A549 (cell line): ENCODE data around the gene CYP26B1. TPM values are rescaled to one million over a fixed set of nuclear protein-coding genes. Genes with fewer than 3 reads are reported as not detected.

Source experiments
- ATAC-seq, 2 experiments: fragments of 200-7000 bp in 1 of 2; fragments of >200 bp in 1 of 2; cut with Nextera tagmentation in 1 of 2; cut with Tn5 transposase in 1 of 2; 3 replicates each; pipeline versions ENCODE4 v1.8.0 to v1.9.1; 2018 to 2020; ENCODE audit warnings: mild to moderate bottlenecking in 1 of 2, moderate library complexity in 1 of 2
- CTCF ChIA-PET: fragments of 300-600 bp; sonication (Branson Sonifier 250); formaldehyde crosslinking; extraction: SDS; loops from one replicate; lab custom pipeline; 2021; ENCODE audit warnings: antibody characterized with exemption, inconsistent platforms; lab: Yijun Ruan, JAX
- POLR2A ChIA-PET: fragments of 350-600 bp; formaldehyde crosslinking; extraction: SDS; loops from one replicate; lab custom pipeline; 2021; ENCODE audit warnings: antibody characterized with exemption, inconsistent platforms; lab: Yijun Ruan, JAX
- DNase-seq, 2 experiments: peaks; one replicate each; pipeline versions ENCODE4 v3.0.0 to v3.0.0-alpha.2; 2011 to 2016; ENCODE audit warnings: low read depth in 1 of 2, low spot score in 1 of 2
- FAIRE-seq: peaks from 2 replicates; lab custom pipeline; 2011; peaks lifted over from hg19 to GRCh38; lab: Jason Lieb, UNC
- H3K27ac ChIP-seq, 2 experiments: fragments of >200 bp; sonication (Bioruptor Twin); formaldehyde crosslinking; 3 replicates each; pipeline ENCODE4 v1.5.1; 2016 to 2017
- H3K4me1 ChIP-seq: fragments of >200 bp; sonication (Bioruptor Twin); formaldehyde crosslinking; 3 replicates; pipeline ENCODE4 v1.6.1; 2016
- H3K4me2 ChIP-seq: fragments of >200 bp; sonication (Bioruptor Twin); formaldehyde crosslinking; 3 replicates; pipeline ENCODE4 v1.6.1; 2016
- H3K4me3 ChIP-seq: fragments of >200 bp; sonication (Bioruptor Twin); formaldehyde crosslinking; 3 replicates; pipeline ENCODE4 v1.5.1; 2016
- H3K9me3 ChIP-seq: fragments of >200 bp; sonication (Bioruptor Twin); formaldehyde crosslinking; 3 replicates; pipeline ENCODE4 v1.6.1; 2016
- CBX2 ChIP-seq: fragments of 200-600 bp; sonication (generic); IDR thresholded peaks from 2 replicates; pipeline ENCODE4 v1.6.1; 2016; ENCODE audit warnings: low read depth, mild to moderate bottlenecking, borderline replicate concordance
- CHD2 ChIP-seq: fragments of 150-350 bp; IDR thresholded peaks from 2 replicates; pipeline ENCODE4 v1.6.1; 2014; ENCODE audit warnings: low read length; ENCODE audit not compliant: partially characterized antibody
- CHD4 ChIP-seq: fragments of 200-600 bp; sonication (generic); IDR thresholded peaks from 2 replicates; pipeline ENCODE4 v1.6.1; 2016; ENCODE audit warnings: antibody characterized with exemption, mild to moderate bottlenecking, borderline replicate concordance
- ESRRA ChIP-seq: fragments of 150-350 bp; IDR thresholded peaks from 2 replicates; pipeline ENCODE4 v1.6.1; 2014; ENCODE audit warnings: mild to moderate bottlenecking, low read length, borderline replicate concordance
- FOSB ChIP-seq: fragments of 250-450 bp; sonication (Bioruptor Pico); IDR thresholded peaks from 2 replicates; pipeline ENCODE4 v1.5.0; 2020; ENCODE audit warnings: mild to moderate bottlenecking, moderate library complexity
- FOSL2 ChIP-seq, 2 experiments: fragments of 450-650 bp in 1 of 2; fragments of >200 bp in 1 of 2; sonication (Bioruptor Twin) in 1 of 2; formaldehyde crosslinking; IDR thresholded peaks; 2 replicates each; pipeline versions ENCODE4 v1.5.0 to v1.6.1; 2016 to 2020; ENCODE audit warnings: mild to moderate bottlenecking in 1 of 2, moderate library complexity in 1 of 2
- FOXS1 ChIP-seq: fragments of 250-450 bp; sonication (Bioruptor Pico); IDR thresholded peaks from 2 replicates; pipeline ENCODE4 v1.5.0; 2020; ENCODE audit warnings: mild to moderate bottlenecking, moderate library complexity
- HES2 ChIP-seq: fragments of >200 bp; sonication (Bioruptor Twin); formaldehyde crosslinking; IDR thresholded peaks from 2 replicates; pipeline ENCODE4 v1.6.1; 2016
- HOXB13 ChIP-seq: fragments of 250-450 bp; sonication (Bioruptor Pico); IDR thresholded peaks from 2 replicates; pipeline ENCODE4 v1.5.0; 2020; ENCODE audit warnings: low read depth, mild to moderate bottlenecking, moderate library complexity
- HOXB5 ChIP-seq: fragments of 250-450 bp; sonication (Bioruptor Pico); IDR thresholded peaks from 2 replicates; pipeline ENCODE4 v1.5.0; 2020; ENCODE audit warnings: mild to moderate bottlenecking, moderate library complexity
- JUNB ChIP-seq: fragments of >200 bp; sonication (Bioruptor Twin); formaldehyde crosslinking; IDR thresholded peaks from 2 replicates; pipeline ENCODE4 v1.6.1; 2016
- KDM1A ChIP-seq: fragments of 200-600 bp; sonication (generic); IDR thresholded peaks from 2 replicates; pipeline ENCODE4 v1.6.1; 2016; ENCODE audit warnings: low read depth, mild to moderate bottlenecking
- MAX ChIP-seq: IDR thresholded peaks from 2 replicates; pipeline ENCODE4 v1.6.1; 2012
- NFE2L2 ChIP-seq: fragments of 150-350 bp; conservative IDR thresholded peaks from 2 replicates; pipeline ENCODE4 v1.6.1; 2014; ENCODE audit warnings: low read length
- NPAS2 ChIP-seq: fragments of 250-450 bp; sonication (Bioruptor Pico); IDR thresholded peaks from 2 replicates; pipeline ENCODE4 v1.8.0; 2022; ENCODE audit warnings: mild to moderate bottlenecking, moderate library complexity, borderline replicate concordance
- NR3C1 ChIP-seq: fragments of >200 bp; sonication (Bioruptor Twin); formaldehyde crosslinking; IDR thresholded peaks from 3 replicates; pipeline ENCODE4 v1.6.1; 2017
- PBX3 ChIP-seq: IDR thresholded peaks from 2 replicates; pipeline ENCODE4 v1.6.1; 2012
- POLR2A ChIP-seq: IDR thresholded peaks from 2 replicates; pipeline ENCODE4 v1.6.1; 2012; ENCODE audit warnings: mild to moderate bottlenecking, low read length
- RAD21 ChIP-seq, 2 experiments: fragments of >200 bp in 1 of 2; sonication (Bioruptor Twin) in 1 of 2; formaldehyde crosslinking in 1 of 2; IDR thresholded peaks in 1 of 2; conservative IDR thresholded peaks in 1 of 2; 2 replicates in 1 of 2; 3 replicates in 1 of 2; pipeline ENCODE4 v1.6.1; 2012 to 2018; ENCODE audit warnings: inconsistent platforms in 1 of 2
- RCOR1 ChIP-seq: fragments of 150-350 bp; IDR thresholded peaks from 2 replicates; pipeline ENCODE4 v1.6.1; 2014; ENCODE audit warnings: antibody characterized with exemption, low read length, low read depth
- REST ChIP-seq: fragments of 200-600 bp; sonication (generic); IDR thresholded peaks from 2 replicates; pipeline ENCODE4 v1.6.1; 2016; ENCODE audit warnings: antibody characterized with exemption, mild to moderate bottlenecking, moderate library complexity
- SREBF2 ChIP-seq: fragments of 450-650 bp; IDR thresholded peaks from 2 replicates; pipeline ENCODE4 v1.6.1; 2014; ENCODE audit warnings: mild to moderate bottlenecking, moderate library complexity
- TFCP2L1 ChIP-seq: fragments of 250-450 bp; sonication (Bioruptor Pico); IDR thresholded peaks from 2 replicates; pipeline ENCODE4 v1.5.0; 2021; ENCODE audit warnings: mild to moderate bottlenecking
- TP53 ChIP-seq: fragments of 250-450 bp; sonication (Bioruptor Pico); IDR thresholded peaks from 2 replicates; pipeline ENCODE4 v1.5.0; 2021; ENCODE audit warnings: mild to moderate bottlenecking, moderate library complexity
- ZSCAN20 ChIP-seq: fragments of 250-450 bp; sonication (Bioruptor Pico); IDR thresholded peaks from 2 replicates; pipeline ENCODE4 v1.8.0; 2022; ENCODE audit warnings: mild to moderate bottlenecking, moderate library complexity
- WGBS: methylation state at CpG from one replicate; pipeline ENCODE4 v1.1.6; 2017; ENCODE audit errors: missing lambda C conversion rate; 5-methylcytosine and 5-hydroxymethylcytosine counted together
- polyA plus RNA-seq, 4 experiments: library from polyadenylated mRNA; depleted of rRNA in 3 of 4; stranded (reverse); fragments of >200 nt; fragmentation: RNase III in 1 of 4; extraction: RNeasy Plus Mini Kit Qiagen cat#74134 plus additional on column Dnase treatment in 1 of 4; gene quantifications; 2 replicates in 3 of 4; 3 replicates in 1 of 4; pipeline ENCODE4 v1.2.3, GENCODE V29; 2011 to 2017

CYP26B1 gene
- polyA plus RNA-seq, 2 of the 4 experiments (the other 2 are of a cell fraction), result 9.7 to 13.6 TPM

- CTCF ChIA-PET, result interaction anchor here (1.4 kb wide), 2 partner anchors 8 to 30 kb away, joined by 3 read pairs; no protein-coding TSS in a partner anchor
- ATAC-seq (no peak), DNase-seq (no peak), FAIRE-seq (no peak)
- H3K4me2 ChIP-seq, result no peak overlapping the region
- WGBS, result 88% methylated on average over 2 of the region's 2 CpGs
- H3K27ac ChIP-seq, result no peak overlapping the region
- no peak overlapping the region for H3K4me3 ChIP-seq
- POLR2A ChIA-PET, result no interaction called here
- no peak for TF ChIP-seq NPAS2 (CRISPR knock-in tag)
- H3K9me3 ChIP-seq, result no peaks in the 10 kb centered on the region
- peaks cover 10% of the 10 kb centered on the region; the same call in 1 of the 3 replicates for H3K4me1 ChIP-seq
These were observed 34.0 kb upstream of the CYP26B1 start for GRCh38 chr2:72181616-72182015.

- H3K27ac ChIP-seq, result no peak overlapping the region
- no peak overlapping the region for H3K4me3 ChIP-seq
- WGBS, result 75% methylated on average over 1 of the region's 1 CpG
- TF ChIP-seq PBX3 (no peak), NPAS2 (CRISPR knock-in tag) (no peak), HES2 (no peak), TP53 (CRISPR knock-in tag) (no peak), HOXB5 (CRISPR knock-in tag) (no peak), RCOR1 (no peak), SREBF2 (no peak), ESRRA (no peak), CHD4 (no peak), FOSB (CRISPR knock-in tag) (no peak), FOXS1 (CRISPR knock-in tag) (no peak), ZSCAN20 (CRISPR knock-in tag) (no peak), CHD2 (no peak), CBX2 (no peak), FOSL2 (IDR thresholded peaks at IDR 0.05) (no peak), FOSL2 (CRISPR knock-in tag; IDR thresholded peaks at IDR 0.05) (no peak), NFE2L2 (no peak)
- ChIA-PET POLR2A (interaction anchor here (0.6 kb wide), 1 partner anchor 18 kb away, joined by 5 read pairs; no protein-coding TSS in a partner anchor), CTCF (interaction anchor here (1.2 to 1.7 kb wide), 4 partner anchors 9 to 634 kb away, joined by 3 to 4 read pairs (median 4); no protein-coding TSS in a partner anchor)
- ATAC-seq (no peak), FAIRE-seq (no peak), DNase-seq (no peak)
- no peaks in the 10 kb centered on the region for H3K9me3 ChIP-seq
- no peak overlapping the region for H3K4me2 ChIP-seq
- H3K4me1 ChIP-seq, result peaks cover 10% of the 10 kb centered on the region; the same call in 1 of the 3 replicates
These were observed 32.7 kb upstream of the CYP26B1 start for GRCh38 chr2:72180351-72180750.

- Histone ChIP-seq H3K9me3 (no peaks in the 10 kb centered on the region), H3K4me1 (peaks cover 10% of the 10 kb centered on the region; the same call in 1 of the 3 replicates), H3K27ac (no peak overlapping the region), H3K4me3 (no peak overlapping the region), H3K4me2 (no peak overlapping the region)
- POLR2A ChIA-PET, result interaction anchor here (0.6 kb wide), 1 partner anchor 36 kb away, joined by 3 read pairs; no protein-coding TSS in a partner anchor
- ATAC-seq (no peak), FAIRE-seq (no peak), DNase-seq (no peak)
- 89% methylated on average over 2 of the region's 2 CpGs for WGBS
- CTCF ChIA-PET, result interaction anchor here (0.6 to 2.6 kb wide), 4 partner anchors 9 to 1214 kb away, joined by 3 to 8 read pairs (median 4); no protein-coding TSS in a partner anchor
- TF ChIP-seq NR3C1 (no peak), POLR2A (no peak), KDM1A (no peak), TFCP2L1 (no peak), RCOR1 (no peak), HOXB5 (CRISPR knock-in tag) (no peak), REST (no peak), MAX (no peak), CHD4 (no peak), PBX3 (no peak), NPAS2 (CRISPR knock-in tag) (no peak), RAD21 (conservative IDR thresholded peaks at IDR 0.05 in 1 of 2, IDR thresholded peaks at IDR 0.05 in 1 of 2) (no peak), HES2 (no peak), JUNB (no peak), HOXB13 (CRISPR knock-in tag) (no peak)
These were observed 30.9 kb upstream of the CYP26B1 start for GRCh38 chr2:72178551-72178950.
